ENCODE data around the gene IGFN1.
A peak's percentile ranks its signal among the peaks of the same experiment; 100 is the strongest.
"Not testable (repeated sequence)": the region's sequence is repeated elsewhere in the genome, so short reads cannot be mapped to it uniquely, and the experiment has no call there.

The IGFN1 gene

GRCh38 chr1:201190624-201191051 lies at the start of gene IGFN1:
TSS of gene IGFN1 (plus strand) at chr1:201190824. CDS start at chr1:201193294, 2,470 bp downstream.
- DNase-seq: peak in 1 of 2 experiments; percentile 42

GRCh38 chr1:201140941-201141260 lies 49.7 kb upstream of the IGFN1 start:
- no peak for DNase-seq

GRCh38 chr1:201141418-201141817 lies 49.2 kb upstream of the IGFN1 start:
- DNase-seq: no peak

- DNase-seq: no peak
Observed at GRCh38 chr1:201142011-201142848, 48.4 kb upstream of the IGFN1 start.

- no peak for DNase-seq
Observed at GRCh38 chr1:201142849-201143725, 47.5 kb upstream of the IGFN1 start.

- no peak for DNase-seq
Observed at GRCh38 chr1:201143726-201144635, 46.6 kb upstream of the IGFN1 start.

- DNase-seq: no peak
Observed at GRCh38 chr1:201144701-201145100, 45.9 kb upstream of the IGFN1 start.

GRCh38 chr1:201145132-201145531 lies 45.5 kb upstream of the IGFN1 start:
- DNase-seq: no peak

GRCh38 chr1:201145816-201146215 lies 44.8 kb upstream of the IGFN1 start:
- no peak for DNase-seq

- DNase-seq: no peak
Observed at GRCh38 chr1:201146626-201147390, 43.8 kb upstream of the IGFN1 start.

- DNase-seq: no peak
Observed at GRCh38 chr1:201147396-201148015, 43.1 kb upstream of the IGFN1 start.

GRCh38 chr1:201149400-201149799 lies 41.2 kb upstream of the IGFN1 start:
- DNase-seq: peak in 1 of 2 experiments; percentile 60

- peak in 1 of 2 experiments; percentile 71 for DNase-seq
Observed at GRCh38 chr1:201153474-201154388, 36.9 kb upstream of the IGFN1 start.

- peak; percentile 90 to 94 for DNase-seq
Observed at GRCh38 chr1:201154389-201155165, 36.0 kb upstream of the IGFN1 start, which contains the start of gene TMEM9. TSS of gene TMEM9 (minus strand) at chr1:201154474. CDS start at chr1:201153923, 551 bp downstream.

GRCh38 chr1:201155354-201155753 lies 35.3 kb upstream of the IGFN1 start:
- no peak for DNase-seq

- peak in 1 of 2 experiments; percentile 35 for DNase-seq
Observed at GRCh38 chr1:201156346-201156745, 34.3 kb upstream of the IGFN1 start.

GRCh38 chr1:201156819-201157218 lies 33.8 kb upstream of the IGFN1 start:
- DNase-seq: no peak

GRCh38 chr1:201157949-201158348 lies 32.7 kb upstream of the IGFN1 start:
- DNase-seq: no peak

GRCh38 chr1:201163036-201163435 lies 27.6 kb upstream of the IGFN1 start:
- DNase-seq: not testable (repeated sequence)
